NCI-H2107 (cell line): ENCODE measurements around the gene RAD52.

ENCODE experiments used
- DNase-seq: peaks from one replicate; lab custom pipeline; 2025; lab: John Stamatoyannopoulos, UW

Gene RAD52

DNA sequence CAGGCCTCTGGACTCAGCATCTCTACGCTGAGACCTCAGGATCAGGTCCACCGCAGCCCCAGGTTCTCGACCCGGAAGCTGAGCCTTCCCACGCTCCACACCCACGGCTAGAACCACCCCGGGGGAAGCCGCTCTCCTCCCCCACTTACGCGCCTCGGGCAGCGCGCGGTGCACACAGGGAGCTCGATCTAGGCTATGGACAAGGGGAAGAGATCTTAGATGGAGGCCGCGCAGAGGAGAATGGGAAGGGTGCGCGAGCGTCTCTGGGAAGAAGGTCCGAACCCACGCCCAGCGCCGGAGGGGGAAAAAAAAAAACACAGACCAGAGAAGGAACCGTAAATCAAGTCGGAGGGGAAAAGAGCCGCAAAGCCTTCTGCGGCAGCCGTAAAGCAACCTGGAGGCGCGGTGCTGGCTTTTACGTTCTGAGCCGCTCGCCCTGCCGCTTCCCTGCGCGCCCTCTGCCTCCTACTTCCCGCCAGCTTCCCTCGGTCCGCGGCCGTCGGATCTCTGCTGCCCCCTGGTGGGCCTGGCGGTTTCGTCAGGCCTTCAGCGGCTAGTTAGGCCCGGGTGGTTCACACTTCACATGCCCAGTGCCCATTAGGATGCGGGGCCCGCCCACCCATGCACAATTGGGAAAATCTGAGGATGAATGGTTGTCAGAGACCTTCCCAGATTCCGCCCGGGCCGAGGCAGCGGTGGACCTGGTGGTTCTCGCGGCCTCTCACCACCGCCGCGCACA lies at the start of gene RAD52:
Gene RAD52 (minus strand): TSS at position 242 of the 739 bp plus-strand sequence. CDS start 16,636 bp downstream, outside the sequence.
- peak; percentile 98 for DNase-seq

DNA sequence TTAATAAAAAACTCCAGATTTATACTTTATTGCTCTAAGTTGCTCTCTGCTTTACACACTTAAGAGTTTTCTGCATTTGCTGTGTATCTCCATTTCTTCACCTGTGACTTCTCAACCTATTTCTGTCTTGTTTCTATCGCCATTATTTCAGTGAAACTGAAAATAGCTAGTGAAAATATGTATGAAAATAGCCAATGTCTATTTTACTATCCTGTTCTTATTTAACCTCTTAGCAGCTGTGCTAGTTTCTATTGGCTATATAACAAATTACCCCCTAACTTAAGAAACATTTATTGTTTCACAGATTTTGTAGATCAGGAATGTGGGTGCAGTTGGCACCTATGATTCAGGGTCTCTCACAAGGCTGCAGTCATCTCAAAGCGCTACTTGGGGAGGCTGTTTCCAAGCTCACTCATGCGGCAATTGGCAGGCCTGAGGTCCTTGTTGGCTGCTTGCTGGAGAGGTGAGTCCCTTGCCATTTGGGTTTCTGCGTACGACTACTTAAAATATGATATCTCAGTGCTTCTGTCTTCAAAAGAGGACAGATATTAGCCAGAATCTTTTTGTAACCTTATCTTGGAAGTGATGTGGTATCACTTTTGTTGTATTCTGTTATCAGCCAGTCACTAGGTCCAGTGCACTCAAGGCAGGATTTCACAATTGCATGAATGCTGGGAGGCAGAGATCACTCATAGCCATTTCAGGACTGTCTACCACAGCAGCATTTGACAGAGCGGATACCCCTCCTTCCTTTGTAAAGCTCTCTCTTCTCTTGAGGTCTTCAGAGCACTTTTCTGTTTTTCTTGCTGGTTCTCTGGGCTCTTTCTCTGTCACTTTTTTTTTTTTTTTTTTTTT lies 48.8 kb upstream of the RAD52 start:
- DNase-seq, result no peak

GRCh38 chr12:997505-997904 lies 48.0 kb upstream of the RAD52 start:
- DNase-seq, result no peak

GRCh38 chr12:996881-997280 lies 47.4 kb upstream of the RAD52 start:
- DNase-seq, result no peak

GRCh38 chr12:992647-993046 lies 43.2 kb upstream of the RAD52 start:
- no peak for DNase-seq

GRCh38 chr12:991350-992333 lies 42.1 kb upstream of the RAD52 start:
- no peak for DNase-seq

GRCh38 chr12:990661-991349 lies 41.3 kb upstream of the RAD52 start, which contains the start of gene ERC1:
ERC1 (plus strand) TSS chr12:991223; CDS start chr12:1027904, 36,681 bp downstream.
- peak; percentile 68 for DNase-seq

DNA sequence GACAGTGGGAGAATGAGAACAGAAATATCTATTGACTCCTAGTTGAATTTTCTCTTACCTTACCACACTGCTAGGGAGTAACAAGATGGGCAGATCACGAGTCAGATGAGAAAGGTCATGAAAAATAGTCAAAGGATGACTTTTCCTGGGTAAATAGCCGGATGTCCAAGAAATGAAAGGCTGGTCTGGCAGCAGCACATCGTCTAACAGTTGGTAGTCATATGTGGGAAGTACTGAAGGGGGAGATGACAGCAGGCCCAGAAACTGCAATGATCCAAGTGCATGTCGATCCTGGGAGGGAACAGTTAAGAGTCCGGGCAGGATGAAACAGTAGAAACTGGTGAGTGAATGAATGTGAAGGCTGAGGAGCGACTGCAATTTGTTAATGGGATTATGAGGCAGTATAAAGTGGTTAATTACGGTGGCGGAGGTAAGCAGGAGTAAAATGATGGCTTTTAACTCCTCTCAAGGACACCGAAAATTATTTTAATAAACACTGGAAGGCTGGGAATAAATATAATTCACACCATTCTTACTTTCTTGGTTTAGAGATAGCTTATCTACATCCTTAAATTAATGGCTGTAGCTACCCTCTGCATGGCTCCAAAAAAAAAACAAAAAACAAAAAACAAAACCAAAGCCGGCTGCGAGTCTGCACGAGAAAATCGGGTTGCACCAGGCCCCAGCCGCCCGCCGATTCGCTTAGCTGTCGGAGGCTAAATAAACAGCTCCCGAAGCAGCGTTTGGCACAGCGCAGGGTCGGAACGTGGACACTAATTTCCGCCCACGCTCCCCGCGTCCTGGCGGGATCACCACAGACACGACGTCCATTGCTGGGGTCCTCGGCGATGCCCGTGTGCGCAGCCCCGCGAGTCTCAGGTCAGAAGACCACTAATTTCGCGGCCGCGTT lies 40.5 kb upstream of the RAD52 start:
- DNase-seq, result peak; percentile 61

- no peak for DNase-seq
Measured at GRCh38 chr12:989051-989450, 39.6 kb upstream of the RAD52 start.

DNA sequence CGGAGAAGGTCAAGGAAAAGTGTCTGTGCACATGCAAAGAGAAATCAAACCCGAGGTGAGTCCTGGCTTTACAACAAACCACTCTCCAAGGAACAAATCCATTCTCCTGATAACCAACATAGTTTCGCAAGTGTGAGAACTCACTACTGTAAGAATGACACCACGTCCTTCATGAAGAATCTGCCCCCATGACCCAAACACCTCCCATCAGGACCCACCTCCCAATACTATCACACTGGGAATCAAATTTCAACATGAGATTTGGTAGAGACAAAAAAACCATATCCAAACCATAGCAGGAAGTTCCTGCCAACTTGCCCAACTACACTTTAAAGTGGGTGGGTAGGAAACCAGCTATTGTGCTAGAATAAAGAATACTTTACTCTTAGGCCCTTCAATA lies 39.2 kb upstream of the RAD52 start:
- DNase-seq, result no peak

GRCh38 chr12:981961-982360 lies 32.5 kb upstream of the RAD52 start:
- no peak for DNase-seq

- no peak for DNase-seq
Measured at GRCh38 chr12:981176-981828, 31.8 kb upstream of the RAD52 start.

DNA sequence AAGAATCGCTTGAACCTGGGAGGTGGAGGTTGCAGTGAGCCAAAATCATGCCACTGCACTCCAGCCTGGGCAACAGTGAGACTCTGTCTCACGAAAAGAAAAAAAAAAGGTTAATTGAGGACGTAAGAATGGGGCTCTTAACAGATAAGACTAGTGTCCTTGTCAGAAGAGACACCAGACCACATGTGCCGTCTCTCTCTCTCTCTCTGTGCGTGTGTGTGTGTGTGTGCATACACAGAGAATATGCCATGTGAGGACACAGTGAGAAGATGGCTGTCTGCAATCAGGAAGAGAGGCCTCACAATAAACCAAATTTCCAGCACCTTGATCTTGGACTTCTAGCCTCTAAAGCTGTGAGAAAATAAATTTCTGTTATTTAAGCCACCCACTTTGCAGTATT lies 29.9 kb upstream of the RAD52 start:
- no peak for DNase-seq

GRCh38 chr12:977156-977555 lies 27.7 kb upstream of the RAD52 start:
- no peak for DNase-seq

DNA sequence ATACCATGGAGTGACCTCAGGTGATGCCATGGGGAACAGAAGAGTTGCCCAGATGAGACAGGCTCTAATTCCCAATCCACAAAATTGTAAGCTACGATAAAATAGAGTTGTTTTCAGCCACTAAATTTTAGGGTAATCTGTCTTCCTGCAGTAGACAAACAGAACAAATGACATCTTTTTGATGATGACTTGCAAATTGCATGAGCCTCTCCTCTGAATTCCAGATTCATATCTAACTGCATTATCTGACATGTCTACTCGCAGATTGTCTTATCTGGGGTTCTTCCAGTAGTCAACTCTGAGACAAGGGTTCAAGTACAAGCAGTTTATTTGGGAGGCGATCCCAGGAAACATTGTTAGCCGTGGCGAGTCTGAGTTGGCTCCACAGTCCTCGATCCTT lies 27.1 kb upstream of the RAD52 start:
- no peak for DNase-seq

DNA sequence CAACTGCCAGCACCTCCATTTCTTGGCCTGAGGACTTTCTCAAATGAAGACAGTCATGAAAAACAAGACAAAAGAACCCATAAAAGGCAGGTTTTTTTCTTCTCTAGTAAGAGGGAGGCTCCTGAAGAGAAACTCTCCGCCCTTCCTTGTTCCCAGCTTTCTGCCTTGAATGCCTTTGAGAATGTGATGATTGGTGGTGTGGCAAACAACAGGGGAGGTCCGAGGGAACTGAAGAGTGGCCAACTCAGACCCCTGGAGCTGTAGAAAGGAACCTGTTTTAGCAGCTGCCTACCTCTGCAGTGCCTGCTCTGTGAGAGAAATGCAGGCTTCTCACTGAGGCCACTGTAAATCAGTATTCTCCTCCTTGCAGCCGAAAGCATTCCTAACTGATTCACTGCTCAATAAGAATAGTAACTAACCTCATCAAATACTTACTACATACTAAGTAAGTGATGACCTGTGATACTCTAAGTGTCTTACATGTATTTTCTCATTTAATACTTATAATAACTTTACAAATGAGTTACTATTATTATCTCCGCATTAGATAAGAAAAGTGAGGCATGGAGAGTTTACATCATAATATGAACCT lies 24.9 kb upstream of the RAD52 start:
- DNase-seq, result no peak

DNA sequence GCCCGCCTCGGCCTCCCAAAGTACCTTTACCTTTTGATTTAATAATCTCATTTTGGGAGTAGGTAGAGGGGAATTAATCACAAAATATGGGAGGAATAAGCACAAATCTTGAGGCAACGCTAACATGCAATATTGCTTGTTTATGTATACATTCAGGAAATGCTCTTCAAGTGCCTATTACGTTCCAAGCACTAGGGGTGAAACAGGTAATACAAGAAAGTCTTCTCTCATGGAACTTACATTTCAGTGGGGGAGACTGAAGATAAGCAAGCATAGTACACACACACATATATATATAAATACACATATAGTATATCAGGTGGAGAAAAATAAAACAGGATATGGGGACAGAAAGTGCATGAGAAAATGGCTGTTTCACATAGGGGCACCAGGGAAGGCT lies 22.5 kb upstream of the RAD52 start:
- no peak for DNase-seq

GRCh38 chr12:969821-970220 lies 20.3 kb upstream of the RAD52 start:
- DNase-seq, result no peak

DNA sequence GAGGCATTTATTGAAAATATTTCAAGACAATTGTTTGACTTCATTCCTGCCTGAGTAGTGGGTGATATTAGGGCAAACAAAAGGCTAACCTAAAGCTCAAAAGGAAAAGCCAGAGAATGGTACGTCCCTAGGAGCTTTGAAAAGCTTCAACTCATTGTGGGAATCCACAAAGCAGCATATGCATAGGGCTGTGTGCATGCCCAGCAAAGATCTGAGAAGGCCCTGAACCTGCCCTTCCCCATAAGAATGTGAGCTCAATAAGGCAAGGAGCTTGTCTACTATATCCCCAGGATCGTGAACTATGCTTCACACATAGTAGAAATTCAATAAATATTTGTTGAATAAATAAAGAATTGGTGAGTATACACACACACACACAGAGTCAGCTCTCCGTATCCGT lies 19.1 kb upstream of the RAD52 start:
- DNase-seq, result no peak
